Measurements from ENCODE around the gene CLECL1.

The CLECL1 gene

GRCh38 chr12:9732921-9733461 is at the start of gene CLECL1:
TSS of gene CLECL1 (minus strand) at chr12:9733097.
- H3K27me3 ChIP-seq (ENCODE audit: insufficient read depth, low read length) = no peaks in the 10 kb centered on the region
- H3K4me3 ChIP-seq (ENCODE audit: low read depth, low read length) = peak within 1 kb of the TSS; percentile 15; the same call in 1 of the 2 replicates
- H3K27ac ChIP-seq (ENCODE audit: low read depth, low read length) = no peak within 1 kb of the TSS
- no peaks in the 10 kb centered on the region for H3K4me1 ChIP-seq (ENCODE audit: control insufficient read depth, insufficient read depth, low read length, unreplicated experiment)
- H2AFZ ChIP-seq (ENCODE audit: low read length, unreplicated experiment) = peak within 1 kb of the TSS; percentile 72
- no peaks in the 10 kb centered on the region for H3K79me2 ChIP-seq (ENCODE audit: control insufficient read depth, insufficient read depth, low read length, unreplicated experiment)
- H3K36me3 ChIP-seq (ENCODE audit: insufficient read depth, low read length) = no peaks in the 10 kb centered on the region

- Histone ChIP-seq H3K27ac (ENCODE audit: low read depth, low read length) (no peak overlapping the region), H2AFZ (ENCODE audit: low read length, unreplicated experiment) (no peak overlapping the region)
Observed at GRCh38 chr12:9781360-9781759, 48.5 kb upstream of the CLECL1 start.

GRCh38 chr12:9779209-9779608 is 46.3 kb upstream of the CLECL1 start:
- H3K27ac ChIP-seq (ENCODE audit: low read depth, low read length) = no peak overlapping the region
- H3K4me1 ChIP-seq (ENCODE audit: control insufficient read depth, insufficient read depth, low read length, unreplicated experiment) = peaks cover 5% of the 10 kb centered on the region
- H3K79me2 ChIP-seq (ENCODE audit: control insufficient read depth, insufficient read depth, low read length, unreplicated experiment) = no peaks in the 10 kb centered on the region
- H2AFZ ChIP-seq (ENCODE audit: low read length, unreplicated experiment) = no peak overlapping the region
- H3K36me3 ChIP-seq (ENCODE audit: insufficient read depth, low read length) = no peaks in the 10 kb centered on the region
- peaks cover under 1% of the 10 kb centered on the region for H3K27me3 ChIP-seq (ENCODE audit: insufficient read depth, low read length)
- no peak overlapping the region for H3K4me3 ChIP-seq (ENCODE audit: low read depth, low read length)

More at GRCh38 chr12:9781360-9781759, 48.5 kb upstream of the CLECL1 start:
- peaks cover 6% of the 10 kb centered on the region for H3K27me3 ChIP-seq (ENCODE audit: insufficient read depth, low read length)
- no peaks in the 10 kb centered on the region for H3K36me3 ChIP-seq (ENCODE audit: insufficient read depth, low read length)
- H3K4me3 ChIP-seq (ENCODE audit: low read depth, low read length) = no peak overlapping the region
- no peaks in the 10 kb centered on the region for H3K79me2 ChIP-seq (ENCODE audit: control insufficient read depth, insufficient read depth, low read length, unreplicated experiment)
- no peaks in the 10 kb centered on the region for H3K4me1 ChIP-seq (ENCODE audit: control insufficient read depth, insufficient read depth, low read length, unreplicated experiment)

GRCh38 chr12:9776781-9777180 is 43.9 kb upstream of the CLECL1 start:
- H3K4me3 ChIP-seq (ENCODE audit: low read depth, low read length) = no peak overlapping the region
- no peak overlapping the region for H3K27ac ChIP-seq (ENCODE audit: low read depth, low read length)
- H2AFZ ChIP-seq (ENCODE audit: low read length, unreplicated experiment) = no peak overlapping the region
- peaks cover 5% of the 10 kb centered on the region for H3K4me1 ChIP-seq (ENCODE audit: control insufficient read depth, insufficient read depth, low read length, unreplicated experiment)
- no peaks in the 10 kb centered on the region for H3K36me3 ChIP-seq (ENCODE audit: insufficient read depth, low read length)
- no peaks in the 10 kb centered on the region for H3K79me2 ChIP-seq (ENCODE audit: control insufficient read depth, insufficient read depth, low read length, unreplicated experiment)
- no peaks in the 10 kb centered on the region; the same call in none of the 2 replicates for H3K27me3 ChIP-seq (ENCODE audit: insufficient read depth, low read length)

GRCh38 chr12:9773216-9773877 is 40.5 kb upstream of the CLECL1 start:
- H3K4me3 ChIP-seq (ENCODE audit: low read depth, low read length) = no peak overlapping the region
- H3K27me3 ChIP-seq (ENCODE audit: insufficient read depth, low read length) = no peaks in the 10 kb centered on the region
- no peak overlapping the region for H3K27ac ChIP-seq (ENCODE audit: low read depth, low read length)
- peaks cover 5% of the 10 kb centered on the region for H3K4me1 ChIP-seq (ENCODE audit: control insufficient read depth, insufficient read depth, low read length, unreplicated experiment)
- H2AFZ ChIP-seq (ENCODE audit: low read length, unreplicated experiment) = no peak overlapping the region
- H3K36me3 ChIP-seq (ENCODE audit: insufficient read depth, low read length) = no peaks in the 10 kb centered on the region
- no peaks in the 10 kb centered on the region for H3K79me2 ChIP-seq (ENCODE audit: control insufficient read depth, insufficient read depth, low read length, unreplicated experiment)

GRCh38 chr12:9763025-9763424 is 30.1 kb upstream of the CLECL1 start:
- H3K36me3 ChIP-seq (ENCODE audit: insufficient read depth, low read length) = no peaks in the 10 kb centered on the region
- H3K4me1 ChIP-seq (ENCODE audit: control insufficient read depth, insufficient read depth, low read length, unreplicated experiment) = no peaks in the 10 kb centered on the region
- peaks cover 7% of the 10 kb centered on the region for H3K27me3 ChIP-seq (ENCODE audit: insufficient read depth, low read length)
- H3K4me3 ChIP-seq (ENCODE audit: low read depth, low read length) = no peak overlapping the region
- no peak overlapping the region for H2AFZ ChIP-seq (ENCODE audit: low read length, unreplicated experiment)
- no peak overlapping the region for H3K27ac ChIP-seq (ENCODE audit: low read depth, low read length)
- H3K79me2 ChIP-seq (ENCODE audit: control insufficient read depth, insufficient read depth, low read length, unreplicated experiment) = no peaks in the 10 kb centered on the region

GRCh38 chr12:9762369-9762768 is 29.5 kb upstream of the CLECL1 start:
- Histone ChIP-seq H3K4me3 (ENCODE audit: low read depth, low read length) (no peak overlapping the region), H3K79me2 (ENCODE audit: control insufficient read depth, insufficient read depth, low read length, unreplicated experiment) (no peaks in the 10 kb centered on the region), H3K36me3 (ENCODE audit: insufficient read depth, low read length) (no peaks in the 10 kb centered on the region), H3K4me1 (ENCODE audit: control insufficient read depth, insufficient read depth, low read length, unreplicated experiment) (no peaks in the 10 kb centered on the region), H3K27ac (ENCODE audit: low read depth, low read length) (no peak overlapping the region), H2AFZ (ENCODE audit: low read length, unreplicated experiment) (no peak overlapping the region), H3K27me3 (ENCODE audit: insufficient read depth, low read length) (peaks cover 7% of the 10 kb centered on the region)

- H3K27ac ChIP-seq (ENCODE audit: low read depth, low read length) = no peak overlapping the region
- H3K4me3 ChIP-seq (ENCODE audit: low read depth, low read length) = no peak overlapping the region
- no peak overlapping the region for H2AFZ ChIP-seq (ENCODE audit: low read length, unreplicated experiment)
- H3K4me1 ChIP-seq (ENCODE audit: control insufficient read depth, insufficient read depth, low read length, unreplicated experiment) = no peaks in the 10 kb centered on the region
- H3K36me3 ChIP-seq (ENCODE audit: insufficient read depth, low read length) = no peaks in the 10 kb centered on the region
- H3K79me2 ChIP-seq (ENCODE audit: control insufficient read depth, insufficient read depth, low read length, unreplicated experiment) = no peaks in the 10 kb centered on the region
- peaks cover 7% of the 10 kb centered on the region for H3K27me3 ChIP-seq (ENCODE audit: insufficient read depth, low read length)
Observed at GRCh38 chr12:9761419-9761781, 28.5 kb upstream of the CLECL1 start.

GRCh38 chr12:9760699-9761418 is 28.0 kb upstream of the CLECL1 start, which contains the start of gene CD69:
TSS of gene CD69 (minus strand) at chr12:9760901. CDS start at chr12:9760820, 81 bp downstream.
- Histone ChIP-seq H3K27me3 (ENCODE audit: insufficient read depth, low read length) (peaks cover 7% of the 10 kb centered on the region), H3K4me1 (ENCODE audit: control insufficient read depth, insufficient read depth, low read length, unreplicated experiment) (no peaks in the 10 kb centered on the region), H3K79me2 (ENCODE audit: control insufficient read depth, insufficient read depth, low read length, unreplicated experiment) (no peaks in the 10 kb centered on the region), H3K27ac (ENCODE audit: low read depth, low read length) (no peak within 1 kb of the TSS), H2AFZ (ENCODE audit: low read length, unreplicated experiment) (no peak within 1 kb of the TSS), H3K36me3 (ENCODE audit: insufficient read depth, low read length) (no peaks in the 10 kb centered on the region), H3K4me3 (ENCODE audit: low read depth, low read length) (no peak within 1 kb of the TSS)

GRCh38 chr12:9760120-9760519 is 27.2 kb upstream of the CLECL1 start:
- peaks cover 7% of the 10 kb centered on the region for H3K27me3 ChIP-seq (ENCODE audit: insufficient read depth, low read length)

GRCh38 chr12:9759694-9760093 is 26.8 kb upstream of the CLECL1 start:
- Histone ChIP-seq H3K27ac (ENCODE audit: low read depth, low read length) (no peak overlapping the region), H3K79me2 (ENCODE audit: control insufficient read depth, insufficient read depth, low read length, unreplicated experiment) (no peaks in the 10 kb centered on the region), H2AFZ (ENCODE audit: low read length, unreplicated experiment) (no peak overlapping the region), H3K4me1 (ENCODE audit: control insufficient read depth, insufficient read depth, low read length, unreplicated experiment) (no peaks in the 10 kb centered on the region), H3K4me3 (ENCODE audit: low read depth, low read length) (no peak overlapping the region), H3K36me3 (ENCODE audit: insufficient read depth, low read length) (no peaks in the 10 kb centered on the region), H3K27me3 (ENCODE audit: insufficient read depth, low read length) (peaks cover 7% of the 10 kb centered on the region)

More at GRCh38 chr12:9760120-9760519, 27.2 kb upstream of the CLECL1 start:
- Histone ChIP-seq H2AFZ (ENCODE audit: low read length, unreplicated experiment) (no peak overlapping the region), H3K4me3 (ENCODE audit: low read depth, low read length) (no peak overlapping the region), H3K27ac (ENCODE audit: low read depth, low read length) (no peak overlapping the region), H3K79me2 (ENCODE audit: control insufficient read depth, insufficient read depth, low read length, unreplicated experiment) (no peaks in the 10 kb centered on the region), H3K36me3 (ENCODE audit: insufficient read depth, low read length) (no peaks in the 10 kb centered on the region), H3K4me1 (ENCODE audit: control insufficient read depth, insufficient read depth, low read length, unreplicated experiment) (no peaks in the 10 kb centered on the region)

Measured in ACC112 (cell line).